ENCODE data around the gene AP1S1.

Gene AP1S1

DNA sequence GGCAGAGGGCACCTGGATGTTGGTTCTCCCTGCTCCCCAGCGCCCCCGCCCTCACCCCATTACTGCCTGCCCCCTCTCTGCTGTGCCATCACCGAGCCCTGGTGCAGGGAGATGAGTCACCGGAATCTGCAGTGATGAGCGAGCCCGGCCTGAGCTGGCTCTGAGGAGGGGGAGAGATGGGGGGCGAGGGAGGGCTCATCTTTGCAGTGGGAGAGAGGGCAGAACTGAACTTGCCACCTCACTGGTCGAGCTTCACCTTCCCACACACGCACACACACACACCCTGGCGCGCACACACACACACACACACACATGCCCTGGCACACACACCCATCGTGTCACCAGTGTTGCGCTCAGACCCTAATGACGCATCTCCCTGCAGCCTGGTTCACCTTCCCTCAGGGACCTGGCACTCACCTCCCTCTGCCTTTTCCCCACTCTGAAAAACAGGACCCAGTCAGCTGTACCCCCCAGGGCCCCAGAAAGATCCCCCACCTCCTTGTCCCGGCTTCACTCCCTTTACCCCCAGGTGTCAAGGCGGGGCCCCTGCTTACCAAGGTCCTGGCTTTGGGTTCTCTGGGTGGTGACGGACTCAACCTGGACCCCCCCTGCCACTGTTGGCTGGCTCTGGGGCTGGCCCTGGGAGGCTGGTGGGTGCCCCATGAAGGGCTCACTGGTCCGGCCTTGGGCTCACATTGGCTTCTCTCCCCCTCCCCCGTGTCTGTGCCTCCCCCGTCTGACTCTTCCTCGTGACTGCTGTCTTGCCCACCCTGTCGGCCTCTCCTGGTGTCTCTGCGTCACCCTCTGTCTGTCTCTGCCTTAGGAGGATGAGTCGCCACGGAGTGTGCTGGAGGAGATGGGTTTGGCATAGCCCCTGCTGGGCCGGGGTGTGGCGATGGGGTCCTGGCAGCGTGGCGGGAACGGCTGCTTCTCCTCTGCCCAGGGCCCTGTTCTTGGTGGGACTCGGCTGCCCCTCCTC is 5.7 kb downstream of the AP1S1 start:
- no peak for DNase-seq

DNA sequence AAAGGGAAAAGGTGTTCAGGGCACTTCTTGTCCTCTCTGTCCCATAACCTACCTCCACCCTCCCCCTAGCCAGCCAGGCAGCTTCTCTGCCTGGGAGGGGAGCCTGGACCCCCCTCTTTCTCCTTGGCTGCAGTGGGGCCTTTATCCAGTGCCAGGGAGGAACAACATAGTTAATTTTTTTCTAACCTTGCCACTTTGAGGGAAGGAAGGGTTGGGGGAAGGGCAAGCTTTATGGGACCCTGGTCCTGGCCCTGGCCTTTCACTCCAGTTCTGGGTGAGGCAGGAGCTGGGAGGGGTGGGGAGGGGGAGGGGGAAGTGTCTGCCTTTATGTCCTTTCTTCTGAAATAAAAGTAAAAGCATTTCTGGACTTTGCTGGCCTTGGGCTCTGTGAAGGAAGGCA is 6.6 kb downstream of the AP1S1 start:
- DNase-seq: no peak

DNA sequence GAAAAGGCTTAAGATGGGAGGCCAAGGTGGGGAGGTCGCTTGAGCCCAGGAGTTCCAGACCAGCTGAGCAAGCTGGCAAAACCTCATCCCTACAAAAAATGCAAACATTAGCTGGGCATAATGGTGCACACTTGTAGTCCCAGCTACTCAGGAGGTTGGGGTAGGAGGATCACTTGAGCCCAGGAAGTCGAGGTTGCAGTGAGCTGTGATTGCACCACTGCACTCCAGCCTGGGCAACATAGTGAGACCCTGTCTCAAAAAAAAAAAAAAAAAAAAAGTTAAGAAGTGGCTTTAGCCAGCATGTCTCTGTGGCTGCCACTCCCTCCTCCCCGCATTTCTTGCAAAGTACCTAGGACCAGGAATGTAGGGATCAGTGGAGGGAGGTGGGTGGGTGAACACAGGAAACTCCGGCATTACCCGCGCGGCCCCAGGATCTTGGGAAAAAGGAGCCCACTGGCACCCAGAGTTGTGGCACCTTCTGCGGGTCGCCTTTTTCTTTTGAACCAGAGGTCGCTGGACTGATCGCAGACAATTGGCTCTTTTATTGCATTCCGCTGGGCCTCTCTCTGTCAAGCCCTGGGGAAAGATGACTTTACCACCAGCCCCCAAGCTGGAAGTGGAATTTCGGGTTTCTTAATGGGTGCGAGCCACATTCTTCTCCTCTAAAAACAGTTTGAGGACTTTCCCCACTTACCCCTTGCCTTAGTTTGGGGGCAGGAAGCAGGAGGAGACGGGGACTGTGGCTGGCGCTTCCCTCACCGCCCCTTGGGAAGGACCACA is 7.6 kb downstream of the AP1S1 start:
- DNase-seq: no peak

DNA sequence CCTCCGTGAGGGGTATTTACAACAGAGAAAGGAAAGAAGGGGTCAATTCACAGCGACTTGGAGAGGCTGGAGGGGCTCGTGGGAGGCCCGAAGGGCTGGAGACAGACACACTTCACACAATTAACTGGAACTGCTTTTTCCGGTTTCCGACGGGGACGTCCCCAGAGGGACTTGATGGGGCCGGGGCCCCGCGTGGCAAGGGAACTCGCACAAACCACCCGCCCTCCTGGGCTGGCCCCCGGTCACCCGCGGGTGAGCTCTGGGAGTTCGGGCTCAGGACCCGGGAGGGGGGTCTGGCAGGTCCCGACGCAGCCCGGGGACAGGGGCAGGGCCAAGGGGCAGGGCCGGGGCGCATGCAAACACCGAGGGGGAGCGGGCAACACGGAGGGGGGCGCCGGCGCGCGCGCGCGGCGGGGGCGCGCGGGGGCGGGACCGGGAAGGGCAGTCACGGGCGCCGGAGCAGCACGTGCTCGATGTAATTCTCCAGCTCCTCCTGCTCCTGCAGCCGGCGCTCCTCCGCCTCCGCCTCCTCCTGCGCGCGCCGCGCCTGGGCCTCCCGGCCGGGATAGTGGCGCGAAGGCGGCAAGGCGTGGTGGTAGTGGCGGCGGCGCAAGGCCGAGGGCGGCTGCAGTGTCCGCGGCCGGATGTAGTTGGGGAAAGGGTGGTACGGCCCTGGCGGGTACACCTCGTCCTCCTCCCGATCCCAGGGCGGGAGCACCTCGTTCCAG is 8.4 kb downstream of the AP1S1 start:
- peak; percentile 74 for DNase-seq

DNA sequence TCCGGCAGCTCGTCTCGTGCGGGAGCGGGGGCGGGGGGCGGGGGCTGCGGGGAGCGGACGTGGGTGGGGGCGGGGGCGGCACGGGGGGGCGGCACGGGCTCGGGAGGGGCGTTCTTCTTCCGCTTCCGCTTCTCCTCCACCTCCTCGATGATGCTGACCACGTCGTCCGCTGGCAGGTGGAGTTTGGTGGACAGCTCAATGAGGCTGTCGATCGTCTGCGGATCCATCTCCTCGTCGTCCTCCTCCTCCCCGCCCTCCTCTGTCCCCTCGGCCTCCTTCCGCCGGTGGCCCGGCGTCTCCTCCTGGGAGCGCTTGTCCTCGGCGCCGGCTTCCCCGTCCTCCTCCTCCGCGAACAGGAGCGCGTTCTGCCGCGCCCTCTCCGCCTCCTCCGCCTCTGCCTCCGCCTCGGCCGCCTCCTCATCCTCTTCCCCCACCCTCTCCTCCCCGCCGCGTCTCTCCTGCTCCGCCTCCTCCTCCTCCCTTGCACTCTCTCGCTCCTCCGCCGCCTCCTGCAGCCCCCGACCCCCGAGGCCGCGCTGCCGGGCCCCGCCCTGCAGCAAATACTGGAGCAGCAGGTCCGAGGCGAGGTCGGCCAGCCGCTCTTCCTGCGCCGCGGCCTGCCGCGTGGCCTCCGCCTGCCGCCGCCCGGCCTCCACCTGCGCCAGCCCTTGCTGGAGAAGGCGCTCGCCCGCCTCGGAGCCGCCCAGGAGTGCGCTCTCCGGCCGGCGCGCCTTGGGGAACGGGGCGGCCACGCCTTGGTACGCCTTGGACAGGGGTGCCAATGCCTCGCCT is 9.2 kb downstream of the AP1S1 start:
- DNase-seq: peak; percentile 59

DNA sequence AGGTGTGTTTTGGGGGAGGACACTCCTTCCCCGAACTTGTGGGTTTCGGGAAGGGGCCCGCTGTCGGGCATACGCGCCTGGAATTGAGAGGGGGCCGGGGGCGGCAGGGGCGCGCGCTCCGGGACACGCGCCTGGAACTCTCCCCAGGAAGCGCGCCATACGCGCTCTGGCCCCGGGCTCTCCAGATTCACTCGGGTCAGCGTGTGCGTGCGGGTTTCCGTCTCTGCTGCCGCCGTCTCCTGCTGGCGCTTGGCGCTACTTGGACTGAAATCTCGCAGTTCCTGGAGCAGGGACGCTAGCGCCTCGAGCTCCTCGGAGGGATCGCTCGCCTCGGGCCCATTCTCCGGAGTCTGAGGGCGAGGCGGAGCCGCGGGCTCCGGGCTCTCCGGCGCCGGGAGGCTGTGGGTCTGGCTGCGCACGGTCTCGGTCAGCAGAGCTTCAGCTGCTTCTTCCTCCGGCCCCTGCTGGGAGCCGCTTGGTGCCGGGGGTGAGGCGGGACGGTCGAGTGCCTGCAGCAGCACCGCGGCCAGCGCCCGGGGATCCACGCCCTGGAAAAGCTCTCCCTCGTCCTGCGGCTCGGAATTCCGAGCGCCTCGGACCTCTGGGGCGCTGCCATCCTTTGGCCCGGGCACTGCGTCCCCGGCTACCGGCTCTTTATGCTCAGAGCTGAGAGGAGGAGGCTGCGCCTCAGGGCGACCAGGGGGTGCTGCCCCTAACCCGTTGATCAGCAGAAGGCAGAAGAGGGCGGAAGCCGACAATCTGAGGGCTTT is 10.0 kb downstream of the AP1S1 start:
- DNase-seq: peak; percentile 25

DNA sequence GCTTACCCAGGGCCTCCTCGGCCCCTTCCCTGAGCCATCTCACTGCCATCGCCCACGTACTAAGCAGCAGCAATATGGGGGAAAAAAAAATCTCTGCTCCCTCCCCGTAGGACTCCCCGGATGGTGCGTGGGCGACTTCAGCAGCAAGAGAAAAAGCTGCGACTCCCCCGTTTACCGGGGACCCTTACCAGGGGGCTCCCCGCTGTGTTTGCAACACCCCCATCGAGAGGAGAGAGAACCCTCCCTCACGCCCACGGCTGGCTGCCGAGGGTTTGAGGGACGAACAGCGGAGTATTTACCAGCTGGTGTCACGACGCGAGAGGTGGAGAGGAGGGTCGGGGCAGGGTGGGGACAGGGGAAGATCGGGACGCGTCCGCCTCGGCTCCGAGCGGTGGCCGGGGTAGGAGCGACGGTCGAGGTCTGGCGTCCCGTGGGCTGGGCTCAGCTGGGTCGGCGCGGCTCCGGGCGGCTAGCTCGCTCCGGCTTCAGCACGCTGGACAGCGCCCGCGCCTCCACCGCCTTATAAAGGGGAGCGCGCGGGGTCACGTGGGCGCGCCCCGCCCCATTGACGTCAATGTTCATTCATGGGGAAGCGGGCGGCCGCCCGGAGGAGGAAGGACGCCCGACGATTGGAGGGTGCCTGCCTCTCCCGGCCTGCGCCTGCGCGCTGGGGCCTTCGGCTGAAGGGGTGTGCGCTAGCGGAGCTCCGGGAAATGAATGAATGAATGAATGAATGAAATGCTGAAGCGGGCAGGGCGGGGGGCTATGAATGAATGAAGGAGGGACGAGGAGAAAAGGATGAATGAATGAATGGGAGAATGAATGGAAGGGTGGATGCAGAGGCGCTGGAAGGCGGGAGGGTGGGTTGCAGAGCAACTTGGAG is 11.0 kb downstream of the AP1S1 start, which contains the start of gene VGF:
Gene VGF, minus strand, starts transcription at position 495 of the 883 bp plus-strand sequence. CDS start 726 bp downstream, outside the sequence.
- DNase-seq: peak; percentile 96

DNA sequence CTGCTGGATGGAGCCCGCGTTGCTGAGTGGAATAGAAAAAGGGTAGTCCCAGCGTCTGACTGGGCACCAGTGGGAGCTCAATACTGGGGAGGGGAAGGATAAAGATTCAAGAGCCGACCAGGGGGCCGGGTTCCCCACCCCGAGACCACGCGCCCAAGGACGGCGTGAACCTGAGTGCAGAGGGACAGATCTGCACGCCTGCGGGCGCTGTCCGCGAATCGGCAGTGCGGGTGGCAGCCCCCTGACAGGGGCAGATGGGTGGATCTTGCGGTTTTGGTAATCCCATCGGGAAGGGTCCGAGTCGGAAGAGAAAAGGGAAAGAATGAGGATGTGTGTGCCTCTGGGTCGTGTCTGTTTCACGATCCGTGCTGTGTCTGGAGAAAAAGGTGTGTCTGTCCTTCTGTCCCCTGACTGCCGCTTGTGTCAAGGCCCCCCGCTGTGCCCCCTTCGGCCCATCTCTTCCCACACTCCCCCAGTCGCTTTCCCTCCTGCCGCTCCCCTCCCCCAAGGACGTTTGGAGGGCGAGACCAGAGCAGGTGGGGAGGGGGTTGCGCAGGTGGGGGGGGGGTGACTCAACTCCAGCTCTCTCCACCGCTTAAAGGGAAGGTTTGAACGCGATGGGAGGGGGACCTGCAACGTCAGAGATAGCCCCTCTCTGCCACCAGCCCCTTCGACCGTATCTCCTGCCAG is 11.8 kb downstream of the AP1S1 start:
- DNase-seq: peak; percentile 60

DNA sequence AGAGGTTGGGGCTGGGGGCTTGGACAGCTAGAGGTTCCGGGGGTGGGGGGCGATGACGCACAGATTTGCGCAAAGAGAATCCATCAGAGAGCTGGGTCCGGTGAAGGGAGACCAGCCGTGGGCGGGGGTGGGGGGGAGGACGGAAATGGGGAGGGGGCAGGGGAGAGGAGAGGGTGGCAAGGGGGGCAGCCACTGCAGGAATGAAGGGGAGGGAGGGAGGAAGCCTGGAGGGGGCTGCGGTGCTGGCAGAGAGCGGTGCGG is 12.3 kb downstream of the AP1S1 start:
- no peak for DNase-seq

DNA sequence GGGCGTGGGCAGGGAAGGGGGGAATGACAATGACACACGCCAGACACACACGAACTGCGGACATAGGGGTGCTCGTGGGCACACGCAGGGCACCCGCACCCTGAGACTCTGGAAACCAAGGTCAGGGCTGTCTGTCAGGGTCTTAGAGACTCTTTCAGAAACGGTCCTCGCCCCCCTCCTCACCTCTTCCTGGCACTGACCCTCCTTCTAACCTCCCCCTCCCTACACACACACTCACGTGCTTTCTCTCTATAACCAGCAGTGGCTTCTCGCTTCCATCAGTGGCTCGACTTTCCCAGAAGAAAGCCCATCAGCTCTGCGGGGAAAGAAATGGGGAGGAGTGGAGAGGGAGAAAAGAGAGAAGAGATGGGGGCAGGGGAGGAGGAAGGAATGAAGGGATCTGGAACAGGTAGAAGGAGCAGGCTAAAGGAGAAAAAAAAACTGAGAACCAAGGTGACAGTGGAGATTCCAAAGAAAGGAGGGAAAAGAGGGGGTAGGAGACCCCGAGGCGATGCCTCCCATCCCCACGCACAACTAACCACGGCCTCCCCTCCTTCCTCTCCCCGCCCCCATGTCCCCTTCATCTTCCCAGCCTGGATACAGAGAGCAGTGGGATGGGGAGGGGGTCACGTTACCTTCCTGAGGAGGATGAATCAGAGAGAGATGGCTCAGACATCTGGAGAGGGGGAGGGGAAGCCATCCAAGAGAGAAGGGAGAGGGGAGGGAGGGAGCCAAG is 12.8 kb downstream of the AP1S1 start:
- DNase-seq: peak; percentile 96

DNA sequence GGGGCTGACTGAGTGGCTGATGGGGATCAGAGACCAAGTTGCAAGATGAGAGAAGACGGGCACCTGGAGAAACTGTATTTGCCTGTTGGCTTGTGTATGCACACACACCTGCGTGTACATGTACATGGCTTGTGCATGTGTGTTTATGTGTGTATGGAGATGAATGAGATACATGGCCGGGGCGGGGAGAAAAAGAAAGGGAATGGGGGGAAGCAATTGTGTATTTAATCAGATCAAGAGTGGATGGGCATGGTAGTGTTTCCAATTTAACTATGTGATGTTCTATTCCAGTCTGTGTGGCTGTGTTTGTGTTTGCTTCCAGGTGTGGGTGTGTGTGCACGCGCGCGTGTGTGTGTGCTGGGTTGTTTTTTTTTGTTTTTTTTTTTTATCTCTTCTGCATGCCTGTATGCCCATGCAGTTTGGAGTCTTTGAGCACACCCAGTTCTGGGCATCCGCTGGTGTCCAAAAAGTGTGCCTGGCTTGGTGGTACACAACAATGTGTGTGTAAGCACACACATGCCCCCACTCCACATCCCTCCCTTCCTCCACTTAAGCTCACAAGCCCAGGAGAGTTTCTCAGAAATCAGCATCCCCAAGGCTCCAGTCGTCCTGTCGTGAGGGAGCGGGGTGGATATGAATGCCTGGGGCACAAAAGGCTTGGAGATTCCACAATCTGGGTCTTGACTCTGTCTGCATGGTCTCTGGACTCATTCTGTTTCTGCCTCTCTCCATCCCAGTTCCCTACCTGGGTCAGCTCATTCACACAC is 13.6 kb downstream of the AP1S1 start:
- no peak for DNase-seq

DNA sequence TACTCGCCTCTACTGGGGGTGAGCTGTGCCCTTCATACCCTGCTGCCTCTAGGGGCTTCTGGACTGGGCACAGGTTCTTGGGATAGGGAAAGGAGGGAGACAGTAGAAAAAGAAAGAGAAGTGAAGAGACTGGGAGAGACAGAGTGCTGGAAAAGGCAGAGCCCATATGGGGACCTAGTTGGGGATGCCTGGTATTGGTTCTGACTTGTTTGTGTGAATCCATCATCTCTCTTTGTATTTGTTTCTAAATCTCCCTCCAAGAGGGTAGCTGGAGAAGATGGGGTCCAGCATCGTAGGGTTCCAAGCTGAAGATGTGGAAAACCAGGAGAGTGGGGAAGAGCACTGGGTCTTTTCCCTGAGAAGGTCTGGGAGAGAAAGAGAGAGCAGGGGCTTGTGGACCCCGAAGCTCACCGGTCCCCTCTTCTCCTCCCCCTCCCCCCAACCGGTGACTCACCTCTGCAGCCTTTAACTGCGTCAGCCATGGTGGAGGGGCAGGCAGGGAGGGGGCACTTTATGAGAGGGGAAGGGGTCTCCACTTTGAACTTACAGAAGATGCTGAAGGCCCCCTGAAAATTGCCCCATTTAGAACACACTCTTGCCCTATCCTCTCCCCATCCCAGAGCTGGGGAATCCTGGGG is 14.3 kb downstream of the AP1S1 start:
- no peak for DNase-seq

DNA sequence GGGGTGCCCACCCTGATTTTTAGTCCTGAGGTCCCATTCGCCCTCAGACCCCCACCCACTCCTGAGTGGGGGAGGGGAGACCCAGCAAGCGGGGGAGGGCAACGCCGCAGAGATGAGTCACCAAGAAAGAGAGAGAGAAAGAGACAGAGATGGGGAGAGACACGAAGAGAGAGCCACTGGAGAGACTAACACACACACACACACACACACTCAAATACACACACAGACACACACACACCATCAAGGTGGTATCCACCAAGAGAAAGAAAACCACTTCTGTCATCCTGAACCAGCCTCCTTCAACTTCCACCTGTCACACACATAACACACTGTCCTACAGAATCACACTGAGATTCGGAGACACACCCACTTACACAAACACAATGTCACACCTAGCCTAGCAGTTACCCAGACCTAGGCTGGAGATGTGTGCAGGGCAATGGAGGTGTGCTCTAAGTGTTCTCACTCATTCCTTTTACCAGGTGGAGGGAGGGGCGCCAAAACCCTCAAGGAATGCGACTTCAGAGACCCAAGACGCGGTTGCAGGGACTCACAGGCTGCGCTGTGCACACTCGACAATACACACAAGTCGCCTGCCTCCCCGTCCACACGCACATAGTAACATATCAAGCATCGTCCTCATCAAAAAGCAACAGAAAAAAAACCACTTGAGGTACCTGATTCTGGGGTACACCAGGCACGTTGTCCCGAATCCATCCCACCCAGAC is 15.0 kb downstream of the AP1S1 start:
- no peak for DNase-seq

DNA sequence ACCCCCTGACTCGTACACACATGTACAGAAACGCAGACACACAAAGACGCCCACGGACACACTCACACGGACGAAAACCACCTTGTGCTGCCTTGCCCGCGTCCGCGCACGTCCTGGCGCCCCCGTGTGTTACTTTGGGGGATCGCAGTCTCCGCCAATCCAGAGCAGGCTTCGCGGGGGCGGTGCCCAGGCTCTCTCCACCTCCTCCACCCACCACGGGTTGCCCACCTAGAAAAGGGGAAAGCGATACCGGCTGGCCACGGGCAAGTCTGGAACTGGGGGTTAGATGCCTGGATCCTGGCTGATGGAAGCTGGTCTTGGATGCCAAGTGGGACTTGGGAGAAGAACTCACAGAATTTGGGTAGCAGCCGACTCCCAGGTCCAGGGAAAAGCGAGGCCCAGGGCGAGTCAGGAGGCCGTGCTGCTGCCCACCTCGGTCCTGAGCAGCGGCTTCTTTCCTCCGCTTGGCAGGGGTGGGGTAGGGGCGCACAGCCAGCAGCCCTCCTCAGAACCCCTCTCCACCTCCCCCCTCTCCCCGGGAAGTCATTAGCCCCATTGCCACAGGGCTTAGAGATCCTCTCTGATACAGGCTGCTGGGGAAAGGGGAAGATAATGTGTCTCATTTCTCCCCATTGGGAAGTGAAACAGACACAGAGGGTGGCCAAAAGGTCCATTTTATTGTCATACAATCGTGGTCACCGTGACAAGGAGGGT is 15.7 kb downstream of the AP1S1 start:
- peak; percentile 72 for DNase-seq

DNA sequence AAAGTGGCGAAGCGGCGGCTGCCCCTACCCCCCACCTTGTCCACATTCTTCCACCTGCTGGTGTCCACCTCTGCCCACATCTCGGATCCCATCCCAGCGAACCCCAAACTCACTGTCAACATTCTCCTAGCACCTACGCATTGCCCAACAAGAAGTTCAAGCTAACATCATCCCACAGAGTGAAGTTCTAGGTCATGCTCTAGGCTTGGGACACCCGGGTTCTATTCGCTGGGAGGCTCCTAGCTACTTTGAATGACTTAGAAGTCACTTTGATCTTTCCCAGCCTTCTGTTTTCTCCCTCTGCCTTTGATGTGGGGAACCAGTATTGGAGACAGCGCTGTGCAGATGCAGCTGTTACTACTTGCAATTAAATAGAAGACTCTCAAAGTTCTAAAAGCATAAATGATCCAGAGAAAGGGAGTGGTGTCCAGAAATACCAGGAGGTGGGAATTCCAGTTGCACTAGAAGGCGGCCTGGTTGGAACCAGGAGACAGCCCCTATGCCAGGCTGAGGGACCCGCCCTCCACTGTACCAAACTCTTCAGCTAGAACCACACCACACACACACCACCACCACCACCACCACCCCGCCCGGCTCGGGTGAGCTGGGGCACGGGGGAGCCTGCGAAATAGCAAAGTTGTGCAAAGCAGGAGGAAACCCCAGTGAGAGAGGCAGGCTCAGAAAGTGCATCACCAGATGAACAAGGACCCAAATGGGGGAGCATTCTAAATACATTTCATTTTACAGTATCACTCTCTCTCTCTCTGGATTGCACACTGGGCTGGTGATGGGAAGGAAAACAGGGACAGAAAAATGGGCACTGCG is 16.6 kb downstream of the AP1S1 start:
- DNase-seq: no peak

DNA sequence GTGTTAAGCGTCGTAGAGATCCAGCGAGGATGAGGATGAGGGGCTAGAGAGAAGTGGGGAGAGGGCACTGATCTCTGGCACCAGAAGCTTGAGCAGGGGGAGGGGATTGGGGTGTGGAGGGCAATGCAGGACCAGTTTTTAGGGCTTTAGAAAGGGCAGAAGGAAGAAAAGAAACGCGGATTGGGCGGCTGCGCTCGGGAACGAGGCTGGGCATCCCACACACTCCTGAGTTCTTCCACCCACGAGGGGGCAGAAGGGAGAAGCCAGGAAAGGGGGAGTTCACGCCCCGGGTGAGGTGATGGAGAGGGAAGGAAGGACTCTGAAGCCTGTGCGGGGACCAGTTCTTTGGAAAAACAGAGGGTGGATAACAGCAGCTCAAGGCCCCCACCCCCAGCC is 17.2 kb downstream of the AP1S1 start:
- DNase-seq: no peak
